Mononuclear cell (primary cell): ENCODE measurements around the gene DPM2. TPM values are rescaled to one million over a fixed set of nuclear protein-coding genes. Genes with fewer than 3 reads are reported as not detected.

Source experiments
- H3K27me3 ChIP-seq: 2 replicates; pipeline ENCODE4 v1.6.0; 2011; ENCODE audit warnings: low read length, control low read depth; ENCODE audit not compliant: insufficient read depth
- H3K4me1 ChIP-seq: 2 replicates; pipeline ENCODE4 v1.5.1; 2011; ENCODE audit warnings: mild to moderate bottlenecking, low read length, control low read depth; ENCODE audit not compliant: insufficient read depth
- H3K4me3 ChIP-seq: 2 replicates; pipeline ENCODE4 v1.5.1; 2011; ENCODE audit warnings: mild to moderate bottlenecking, low read length, moderate library complexity
- H3K9me3 ChIP-seq: 2 replicates; pipeline ENCODE4 v1.5.1; 2011; ENCODE audit warnings: low read depth, mild to moderate bottlenecking, control low read depth, low read length
- total RNA-seq: library from RNA; depleted of rRNA; stranded (reverse); fragments of >200 nt; gene quantifications from one replicate; pipeline ENCODE4 v1.2.3, GENCODE V29; 2012

The DPM2 gene
- total RNA-seq, 1 donor = 12.7 TPM

GRCh38 chr9:127976498-127976897 lies 38.8 kb upstream of the DPM2 start:
- Histone ChIP-seq H3K4me3 (peak overlapping the region; percentile 62), H3K9me3 (no peaks in the 10 kb centered on the region), H3K4me1 (peaks cover 89% of the 10 kb centered on the region), H3K27me3 (no peaks in the 10 kb centered on the region)

DNA sequence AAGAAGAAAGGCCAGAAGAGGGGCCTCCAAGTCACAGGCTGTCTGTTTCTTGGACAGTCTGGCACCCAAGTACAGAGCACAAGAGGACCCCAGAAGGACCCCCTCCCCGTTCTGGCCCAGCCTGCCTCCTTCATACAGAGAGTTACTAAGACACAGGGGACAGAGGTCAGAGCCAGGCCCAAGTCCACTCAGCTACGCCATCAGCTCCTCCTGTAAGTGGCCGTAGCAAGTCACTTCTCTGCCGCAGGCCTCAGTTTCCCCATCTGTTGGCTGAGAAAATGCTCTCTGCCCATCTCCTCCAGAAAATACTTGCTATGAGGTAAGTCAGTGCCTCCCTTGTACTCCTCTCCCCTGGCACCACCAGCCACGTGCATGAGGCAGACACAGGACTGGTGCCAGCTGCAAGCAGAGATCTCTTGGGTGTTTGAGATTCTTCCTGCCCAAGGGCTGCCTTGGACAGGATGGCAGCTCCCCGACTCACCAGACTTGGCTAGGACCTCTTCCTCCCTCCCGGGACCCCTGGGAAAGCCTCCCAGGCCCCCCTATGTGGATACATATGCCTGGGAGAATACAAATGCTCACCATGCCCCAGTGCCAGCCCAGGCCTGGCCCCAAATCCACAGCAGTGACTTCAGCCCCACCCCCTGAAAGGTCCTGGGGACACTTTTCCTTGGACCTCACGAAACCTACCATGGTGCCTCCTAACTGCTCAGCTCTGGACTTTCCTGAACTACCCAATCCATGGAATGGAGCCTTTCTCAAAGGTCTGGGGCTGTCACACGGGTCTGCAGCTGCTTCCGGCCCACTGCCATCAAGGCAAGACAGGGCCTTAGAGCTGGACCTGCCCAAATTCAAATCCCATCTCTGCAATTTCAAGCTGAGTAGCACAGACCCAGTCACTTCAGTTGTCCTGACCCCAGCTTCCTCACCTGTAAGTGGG lies 38.0 kb upstream of the DPM2 start:
- H3K9me3 ChIP-seq = no peaks in the 10 kb centered on the region
- H3K4me1 ChIP-seq = peaks cover 94% of the 10 kb centered on the region
- H3K27me3 ChIP-seq = no peaks in the 10 kb centered on the region
- H3K4me3 ChIP-seq = peak overlapping the region; percentile 62

DNA sequence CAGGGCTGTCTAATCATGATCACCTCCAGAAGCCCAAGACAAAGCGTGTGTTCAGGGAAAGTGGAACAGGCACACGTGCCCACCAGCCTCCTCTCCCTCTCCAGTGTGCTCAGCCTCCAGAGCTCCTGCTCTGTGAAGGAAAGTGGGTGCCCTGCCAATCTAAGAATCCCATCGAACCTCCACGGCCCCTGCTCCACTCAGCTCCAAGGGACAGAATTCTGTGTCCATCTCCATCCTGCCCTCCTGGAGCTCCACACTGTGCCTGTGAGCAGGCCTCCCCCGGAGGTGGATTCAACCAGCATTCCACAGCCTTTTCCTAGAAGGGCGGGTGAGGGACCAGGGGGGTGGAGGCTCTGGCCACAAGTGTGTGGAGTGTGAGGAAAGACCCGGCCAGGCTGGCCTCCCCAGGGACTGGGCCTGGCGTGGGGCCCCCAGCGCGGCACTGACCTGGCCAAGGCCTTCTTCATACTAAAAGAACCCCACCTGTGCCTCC lies 37.2 kb upstream of the DPM2 start:
- Histone ChIP-seq H3K4me1 (peaks cover 99% of the 10 kb centered on the region), H3K9me3 (no peaks in the 10 kb centered on the region), H3K4me3 (peak overlapping the region; percentile 15), H3K27me3 (no peaks in the 10 kb centered on the region)

GRCh38 chr9:127974001-127974768 lies 36.5 kb upstream of the DPM2 start:
- Histone ChIP-seq H3K9me3 (no peaks in the 10 kb centered on the region), H3K4me3 (peak overlapping the region; percentile 15), H3K27me3 (no peaks in the 10 kb centered on the region), H3K4me1 (peaks cover 99% of the 10 kb centered on the region)

- Histone ChIP-seq H3K4me1 (peaks cover 99% of the 10 kb centered on the region), H3K4me3 (peak overlapping the region; percentile 7), H3K9me3 (no peaks in the 10 kb centered on the region), H3K27me3 (no peaks in the 10 kb centered on the region)
Measured at GRCh38 chr9:127973169-127974000, 35.7 kb upstream of the DPM2 start.

DNA sequence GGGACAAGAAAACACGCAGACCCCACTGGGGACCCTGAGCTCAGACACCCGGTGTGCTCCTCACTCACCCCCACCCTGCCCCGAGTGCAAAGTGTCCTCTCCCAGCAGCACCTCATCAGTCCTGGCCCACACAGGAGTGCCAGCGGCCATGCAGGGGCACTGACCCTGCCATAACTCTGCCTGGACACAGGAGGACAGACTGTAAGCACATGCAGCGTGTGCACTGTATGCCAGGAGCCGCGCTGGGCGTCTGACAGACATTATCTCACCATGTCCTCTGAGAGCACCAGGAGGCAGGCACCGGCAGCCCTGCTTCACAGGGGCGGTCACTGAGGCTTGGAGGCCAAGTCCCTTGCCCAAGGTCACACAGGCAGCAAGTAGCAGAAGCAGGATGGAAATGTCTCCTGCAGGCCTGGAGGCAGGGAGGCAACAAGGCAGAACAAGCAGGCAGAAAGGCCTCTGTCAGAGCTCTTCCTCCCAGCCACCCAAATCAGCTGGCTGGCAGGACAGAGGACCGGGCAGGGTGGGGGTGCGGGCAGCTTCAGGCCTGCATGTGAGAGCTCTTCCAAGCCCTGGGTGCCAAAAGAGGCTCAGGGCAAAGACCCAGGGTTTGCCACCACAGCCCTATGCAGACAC lies 34.7 kb upstream of the DPM2 start:
- Histone ChIP-seq H3K4me3 (no peak overlapping the region), H3K9me3 (no peaks in the 10 kb centered on the region), H3K27me3 (no peaks in the 10 kb centered on the region), H3K4me1 (peaks cover 99% of the 10 kb centered on the region)

DNA sequence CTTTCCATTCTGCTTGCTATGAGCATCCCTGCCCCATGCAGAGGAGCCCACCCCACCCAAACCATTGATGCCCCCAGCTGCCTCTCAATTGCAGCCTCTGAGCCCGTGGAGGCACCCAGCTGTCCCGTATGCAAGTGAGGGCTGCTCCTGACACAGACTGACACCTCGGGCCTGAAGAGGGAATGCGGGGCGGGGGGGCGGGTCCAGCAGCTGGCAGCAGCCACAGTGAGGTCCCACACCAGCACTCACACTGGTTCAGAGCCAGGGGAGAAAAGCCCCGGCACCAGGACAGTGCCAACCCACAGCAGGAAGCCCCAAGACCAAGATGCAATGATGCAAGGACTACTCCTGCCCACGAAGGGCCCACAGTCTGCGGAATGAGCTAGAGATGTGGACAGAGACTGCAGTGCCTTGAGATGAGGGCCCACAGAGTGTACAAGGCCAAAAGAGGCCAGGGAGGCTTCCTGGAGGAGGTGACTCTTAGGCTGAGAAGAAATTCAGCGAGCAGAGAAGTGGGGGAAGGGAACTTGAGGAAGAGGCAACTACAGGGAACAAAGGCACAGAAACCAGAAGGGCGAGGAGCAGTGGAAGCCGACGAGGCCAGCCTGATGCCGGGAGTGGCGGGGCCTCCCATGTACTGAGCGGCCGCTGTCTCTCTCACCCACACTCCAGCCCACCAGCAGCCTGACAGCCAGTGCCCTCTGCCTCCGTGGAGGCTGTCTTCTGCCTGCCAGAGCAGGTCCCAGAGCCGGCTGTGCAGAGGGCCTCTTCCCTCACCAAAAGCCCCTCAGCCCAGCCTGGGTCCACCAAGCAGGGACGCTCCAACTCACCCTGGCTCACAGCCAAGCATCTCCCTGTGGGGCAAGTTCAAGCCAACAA lies 33.9 kb upstream of the DPM2 start:
- Histone ChIP-seq H3K27me3 (no peaks in the 10 kb centered on the region), H3K4me1 (peaks cover 99% of the 10 kb centered on the region), H3K9me3 (no peaks in the 10 kb centered on the region), H3K4me3 (no peak overlapping the region)

DNA sequence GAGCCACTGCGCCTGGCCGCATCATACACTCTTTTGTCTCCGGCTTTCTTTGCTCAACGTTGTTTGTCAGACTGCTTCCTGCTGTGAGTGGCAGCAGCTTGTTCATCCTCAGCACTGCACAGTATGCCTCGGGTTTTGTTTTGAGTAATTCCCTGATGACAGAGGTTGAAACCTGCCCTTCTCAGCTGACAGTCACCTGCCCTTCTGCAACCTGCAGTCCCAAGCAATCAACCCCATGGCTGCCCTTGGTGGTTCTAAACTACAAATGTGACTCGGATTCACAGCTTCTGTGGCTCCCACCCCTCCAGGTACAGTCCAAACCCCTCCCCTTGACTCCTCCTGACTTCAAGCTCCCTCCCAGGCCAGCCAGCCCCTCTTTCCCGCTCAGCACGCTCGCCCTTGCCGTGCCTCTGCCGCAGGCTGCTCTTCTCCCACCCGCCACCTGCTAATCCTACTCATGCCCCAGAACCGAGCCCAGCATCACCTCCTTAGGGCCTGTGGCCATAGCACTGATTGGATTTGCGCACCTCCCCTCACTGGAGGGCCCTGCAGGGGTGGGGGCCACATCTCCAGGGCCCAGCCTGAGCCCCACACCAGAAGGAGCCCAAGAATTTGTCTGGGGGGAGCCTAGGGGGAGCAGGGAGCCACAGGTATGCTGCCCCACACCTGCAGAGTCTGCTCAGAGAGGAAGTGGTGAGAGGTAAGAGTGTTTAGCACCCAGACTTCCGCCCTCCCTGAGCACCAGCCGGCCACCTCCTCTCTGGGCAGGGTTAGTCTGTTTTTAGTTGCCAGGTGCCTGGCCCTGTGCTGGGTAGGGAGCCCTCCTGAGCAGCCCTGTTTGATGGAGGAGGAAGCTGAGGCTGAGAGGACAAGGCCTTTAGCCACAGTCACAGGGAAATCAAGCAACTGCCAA lies 33.0 kb upstream of the DPM2 start:
- Histone ChIP-seq H3K9me3 (no peaks in the 10 kb centered on the region), H3K4me3 (no peak overlapping the region), H3K4me1 (peaks cover 99% of the 10 kb centered on the region), H3K27me3 (no peaks in the 10 kb centered on the region)

GRCh38 chr9:127968700-127969383 lies 31.2 kb upstream of the DPM2 start:
- no peak overlapping the region for H3K4me3 ChIP-seq
- no peaks in the 10 kb centered on the region for H3K9me3 ChIP-seq
- peaks cover 98% of the 10 kb centered on the region for H3K4me1 ChIP-seq
- no peaks in the 10 kb centered on the region for H3K27me3 ChIP-seq

DNA sequence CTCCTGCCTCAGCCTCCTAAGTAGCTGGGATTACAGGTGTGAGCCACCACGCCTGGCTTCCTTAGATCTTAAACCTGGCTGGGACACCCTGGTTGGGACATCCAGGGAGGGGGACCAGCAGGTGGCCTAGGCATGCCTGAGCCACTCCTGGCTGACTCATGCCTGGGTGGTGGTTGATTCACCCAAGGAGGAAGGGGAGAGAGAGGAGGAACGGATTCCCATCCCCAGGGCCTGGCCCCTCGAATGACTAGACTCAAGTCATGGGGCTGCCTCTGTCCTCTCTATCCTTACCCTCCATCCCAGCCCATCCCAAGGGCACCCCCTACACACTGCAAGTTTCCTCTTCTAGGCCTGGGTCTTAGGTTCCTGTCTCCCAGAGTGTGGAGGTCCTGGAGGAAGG lies 30.4 kb upstream of the DPM2 start:
- H3K4me1 ChIP-seq = peaks cover 98% of the 10 kb centered on the region
- H3K9me3 ChIP-seq = no peaks in the 10 kb centered on the region
- no peaks in the 10 kb centered on the region for H3K27me3 ChIP-seq
- H3K4me3 ChIP-seq = no peak overlapping the region

DNA sequence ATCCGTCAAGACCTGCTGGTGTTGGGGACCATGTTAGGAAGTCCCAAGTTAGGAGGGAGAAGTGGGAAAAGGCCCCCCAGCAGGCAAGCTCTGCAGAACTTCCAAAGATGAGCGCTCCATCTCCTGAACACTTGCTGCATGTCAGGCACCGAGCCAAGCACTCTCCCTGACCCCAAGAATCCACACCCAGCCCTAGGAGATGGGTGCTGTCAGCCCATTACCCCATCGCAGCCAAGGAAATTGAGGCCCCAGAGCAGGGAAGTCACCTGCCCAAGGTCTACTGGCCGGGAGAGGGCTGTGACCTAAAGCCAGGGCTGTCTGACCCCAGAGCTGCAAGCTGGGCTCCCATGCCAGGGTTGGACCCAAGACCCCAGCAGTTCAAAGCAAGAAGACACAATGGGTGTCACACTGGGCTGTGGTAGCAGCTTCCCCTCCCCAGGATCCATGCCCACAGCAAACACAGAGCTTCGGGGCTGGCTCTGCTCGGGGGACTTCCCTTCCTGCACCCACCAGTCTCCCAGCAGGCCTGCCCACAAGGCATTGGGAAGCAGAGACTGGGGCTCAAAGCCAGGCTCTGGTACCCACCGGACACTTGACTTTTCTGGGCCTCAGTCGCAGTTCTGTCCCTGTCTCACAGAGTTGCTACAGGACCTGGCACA lies 29.6 kb upstream of the DPM2 start:
- Histone ChIP-seq H3K4me3 (no peak overlapping the region), H3K27me3 (no peaks in the 10 kb centered on the region), H3K9me3 (no peaks in the 10 kb centered on the region), H3K4me1 (peaks cover 93% of the 10 kb centered on the region)
